Nephron progenitor cell (in vitro differentiated cells): ENCODE data around the gene RUNDC3A.

Source experiments
- DNase-seq: peaks from one replicate; pipeline ENCODE4 v3.0.0; 2021
- H3K27ac Mint-ChIP-seq: 2 replicates; pipeline ENCODE4 v1.8.0; 2021; ENCODE audit warnings: mild to moderate bottlenecking, moderate library complexity, mixed read lengths
- H3K27me3 Mint-ChIP-seq: 2 replicates; pipeline ENCODE4 v1.8.0; 2021; ENCODE audit warnings: mild to moderate bottlenecking, low read depth, mixed read lengths; ENCODE audit not compliant: poor library complexity
- H3K36me3 Mint-ChIP-seq: 2 replicates; pipeline ENCODE4 v1.8.0; 2021; ENCODE audit warnings: low read depth, mixed read lengths
- H3K4me1 Mint-ChIP-seq: 2 replicates; pipeline ENCODE4 v1.8.0; 2021; ENCODE audit warnings: mixed read lengths
- H3K4me3 Mint-ChIP-seq: 2 replicates; pipeline ENCODE4 v1.8.0; 2021; ENCODE audit warnings: mild to moderate bottlenecking, moderate library complexity, mixed read lengths
- H3K9me3 Mint-ChIP-seq: 2 replicates; pipeline ENCODE4 v1.8.0; 2021; ENCODE audit warnings: mild to moderate bottlenecking, moderate library complexity, mixed read lengths
- TF ChIP-seq, protein P1 (sequence below): fragments of 200-600 bp; sonication (generic); IDR thresholded peaks from 2 replicates; pipeline ENCODE4 v1.5.0; 2021; ENCODE audit warnings: antibody characterized with exemption

Gene RUNDC3A

DNA sequence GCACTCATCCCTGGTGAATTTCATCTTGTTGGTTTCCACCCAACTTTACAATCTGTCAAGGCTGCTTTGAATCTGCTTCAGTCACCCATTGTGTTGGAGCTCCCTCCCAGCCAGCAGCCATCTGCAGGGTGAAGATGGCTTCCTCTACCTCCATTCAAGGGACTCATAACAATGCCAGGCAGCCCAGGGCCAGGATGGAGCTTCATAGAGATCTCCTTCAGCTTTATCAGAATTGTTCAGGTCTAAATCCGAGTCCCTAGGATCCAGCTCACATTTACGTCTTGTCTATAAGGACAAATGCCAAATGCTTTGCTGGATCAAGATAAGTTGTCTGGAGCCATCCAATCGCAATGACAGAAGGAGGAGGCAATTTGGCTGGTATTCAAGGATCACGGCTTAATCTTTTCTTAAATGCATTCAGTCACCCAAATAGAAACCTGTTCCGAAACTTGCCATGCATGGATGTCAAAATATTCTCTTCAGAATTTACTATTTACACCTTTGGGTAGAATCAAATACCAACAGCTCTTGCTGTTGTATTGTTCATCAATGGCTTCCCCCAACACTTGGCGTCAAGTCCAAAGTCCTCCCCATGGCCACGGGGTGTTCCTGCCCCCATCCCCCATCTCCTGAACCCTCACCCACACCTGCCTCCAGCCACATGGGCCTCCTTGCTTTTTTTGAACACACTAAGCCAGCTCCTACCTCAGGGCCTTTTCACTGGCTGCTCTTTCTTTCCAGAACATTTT, 59.0 kb downstream of the RUNDC3A start:
- H3K27ac Mint-ChIP-seq: no peak overlapping the region
- H3K27me3 Mint-ChIP-seq: peaks cover 28% of the 10 kb centered on the region
- TF ChIP-seq, protein P1, sequence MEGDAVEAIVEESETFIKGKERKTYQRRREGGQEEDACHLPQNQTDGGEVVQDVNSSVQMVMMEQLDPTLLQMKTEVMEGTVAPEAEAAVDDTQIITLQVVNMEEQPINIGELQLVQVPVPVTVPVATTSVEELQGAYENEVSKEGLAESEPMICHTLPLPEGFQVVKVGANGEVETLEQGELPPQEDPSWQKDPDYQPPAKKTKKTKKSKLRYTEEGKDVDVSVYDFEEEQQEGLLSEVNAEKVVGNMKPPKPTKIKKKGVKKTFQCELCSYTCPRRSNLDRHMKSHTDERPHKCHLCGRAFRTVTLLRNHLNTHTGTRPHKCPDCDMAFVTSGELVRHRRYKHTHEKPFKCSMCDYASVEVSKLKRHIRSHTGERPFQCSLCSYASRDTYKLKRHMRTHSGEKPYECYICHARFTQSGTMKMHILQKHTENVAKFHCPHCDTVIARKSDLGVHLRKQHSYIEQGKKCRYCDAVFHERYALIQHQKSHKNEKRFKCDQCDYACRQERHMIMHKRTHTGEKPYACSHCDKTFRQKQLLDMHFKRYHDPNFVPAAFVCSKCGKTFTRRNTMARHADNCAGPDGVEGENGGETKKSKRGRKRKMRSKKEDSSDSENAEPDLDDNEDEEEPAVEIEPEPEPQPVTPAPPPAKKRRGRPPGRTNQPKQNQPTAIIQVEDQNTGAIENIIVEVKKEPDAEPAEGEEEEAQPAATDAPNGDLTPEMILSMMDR: no peak
- H3K4me1 Mint-ChIP-seq: peaks cover 28% of the 10 kb centered on the region
- H3K9me3 Mint-ChIP-seq: peaks cover 7% of the 10 kb centered on the region
- DNase-seq: no peak
- no peak overlapping the region for H3K4me3 Mint-ChIP-seq
- no peaks in the 10 kb centered on the region for H3K36me3 Mint-ChIP-seq
